Ovary (tissue), 9 donors: ENCODE measurements around the gene AP5Z1. TPM values are rescaled to one million over a fixed set of nuclear protein-coding genes. Genes with fewer than 3 reads are reported as not detected.

ENCODE experiments used
- DNase-seq, 5 donors: peaks; one replicate each; pipeline ENCODE4 v3.0.0-alpha.2; 2019 to 2020
- H3K27ac ChIP-seq, 2 donors: fragments of 200-600 bp; one replicate each; pipeline versions ENCODE4 v1.5.1 to v1.8.0; 2019 to 2022
- H3K27me3 ChIP-seq: fragments of 200-600 bp; one replicate; pipeline ENCODE4 v1.8.0; 2022
- H3K36me3 ChIP-seq: fragments of 200-600 bp; sonication (generic); one replicate; pipeline ENCODE4 v1.5.1; 2019
- H3K4me1 ChIP-seq: one replicate; pipeline ENCODE4 v1.8.1; 2013; ENCODE audit warnings: mild to moderate bottlenecking, moderate library complexity; ENCODE audit not compliant: insufficient read depth
- H3K4me3 ChIP-seq: fragments of 200-600 bp; sonication (generic); one replicate; pipeline ENCODE4 v1.5.1; 2017
- H3K9me3 ChIP-seq, 2 donors: fragments of 200-600 bp in 1 of 2; sonication (generic) in 1 of 2; one replicate each; pipeline versions ENCODE4 v1.5.1 to v1.8.1; 2013 to 2019; ENCODE audit warnings: mild to moderate bottlenecking in 1 of 2, moderate library complexity in 1 of 2
- CTCF ChIP-seq, 3 donors: fragments of 450-650 bp in 2 of 3; fragments of 200-600 bp in 1 of 3; IDR thresholded peaks; one replicate each; pipeline versions ENCODE4 v1.5.1 to v1.8.0; 2016 to 2022; ENCODE audit warnings: antibody characterized with exemption in 3 of 3, mild to moderate bottlenecking in 1 of 3
- EP300 ChIP-seq: sonication (generic); formaldehyde crosslinking; IDR thresholded peaks from one replicate; pipeline ENCODE4 v1.6.1; 2017; ENCODE audit warnings: antibody characterized with exemption
- POLR2A ChIP-seq: fragments of 450-650 bp; IDR thresholded peaks from one replicate; pipeline ENCODE4 v1.6.1; 2017; ENCODE audit warnings: antibody characterized with exemption, mild to moderate bottlenecking, moderate library complexity
- WGBS, 3 donors: extraction: QIAGEN DNeasy Blood & Tissue Kit in 1 of 3; methylation state at CpG; one replicate each; pipeline versions ENCODE4 v1.1.5 to v1.1.7; 2013 to 2017; 5-methylcytosine and 5-hydroxymethylcytosine counted together
- intact Hi-C, 4 donors: fragments of 100-400 bp; cut with DNase I; formaldehyde crosslinking; loops; one replicate each; pipeline versions ENCODE4 v1.11.0 to v1.15.1; 2022 to 2023
- polyA plus RNA-seq, 2 donors: library from polyadenylated mRNA; stranded (reverse); fragments of 200-250 nt in 1 of 2; fragments of 350-450 nt in 1 of 2; fragmentation: Illumina TruSeq in 1 of 2; extraction: RNeasy Lipid Tissue Mini Kit (QIAGEN cat#74804) in 1 of 2; gene quantifications; one replicate each; pipeline ENCODE4 v1.2.3, GENCODE V29; 2013 to 2014
- total RNA-seq, 7 donors: library from RNA; depleted of rRNA in 2 of 7; stranded (reverse); fragments of >200 nt in 2 of 7; fragmentation: NEBNext Ultra II Directional in 3 of 7; extraction: Animal tissue kit (Norgen Biotek cat#: 25700) in 3 of 7; gene quantifications; one replicate each; pipeline versions ENCODE4 v1.1.0 to v1.2.4, GENCODE V29; 2016 to 2023
- donor health status: DM: no; HTN: no; CAD: no; lungs with moderate emphysema.
- donor health status: DM: no; HTN: no; CAD: no.
- donor health status: Bipolar disorder and iron deficiency.
- donor health status: DM: yes; HTN: yes; CAD: no.
- donor health status: DM: no; HTN: no; CAD: no.
- donor health status: DM: yes; HTN: yes; CAD: no.

AP5Z1 gene
- total and polyA plus RNA-seq, 9 donors: 2.4 to 37.3 (median 23.1) TPM

GRCh38 chr7:4786015-4786414 is 10.6 kb downstream of the AP5Z1 start:
- TF ChIP-seq POLR2A (no peak), CTCF (IDR thresholded peaks at IDR 0.05) (no peak), EP300 (no peak)
- Histone ChIP-seq H3K4me1 (no peaks in the 10 kb centered on the region), H3K27ac (no peak overlapping the region), H3K27me3 (no peaks in the 10 kb centered on the region), H3K36me3 (no peaks in the 10 kb centered on the region), H3K4me3 (no peak overlapping the region), H3K9me3 (no peaks in the 10 kb centered on the region)
- 90 to 94% (median 91%) methylated on average over 17 of the region's 17 CpGs for WGBS, 3 donors
- intact Hi-C loops: no loop called here
- DNase-seq: no peak

- Histone ChIP-seq H3K27me3 (no peaks in the 10 kb centered on the region), H3K9me3 (no peaks in the 10 kb centered on the region), H3K4me3 (no peak overlapping the region), H3K4me1 (no peaks in the 10 kb centered on the region), H3K36me3 (no peaks in the 10 kb centered on the region), H3K27ac (no peak overlapping the region)
- no peak for TF ChIP-seq CTCF (IDR thresholded peaks at IDR 0.05)
- no peak for TF ChIP-seq POLR2A
- TF ChIP-seq EP300: no peak
- intact Hi-C loops: no loop called here
- peak in 1 of 5 donors; percentile 26 for DNase-seq
- 86 to 91% (median 86%) methylated on average over 17 of the region's 17 CpGs for WGBS, 3 donors
These were observed 12.1 kb downstream of the AP5Z1 start for GRCh38 chr7:4787541-4787940.

- 76 to 86% (median 83%) methylated on average over 20 to 23 of the region's 23 CpGs for WGBS, 3 donors
- TF ChIP-seq CTCF (IDR thresholded peaks at IDR 0.05) (no peak), POLR2A (no peak), EP300 (no peak)
These were observed 12.7 kb downstream of the AP5Z1 start for GRCh38 chr7:4787947-4788626.

GRCh38 chr7:4788627-4789189 is 13.3 kb downstream of the AP5Z1 start:
- DNase-seq: no peak
- Histone ChIP-seq H3K4me1 (peaks cover 1% of the 10 kb centered on the region), H3K27me3 (no peaks in the 10 kb centered on the region), H3K9me3 (no peaks in the 10 kb centered on the region), H3K36me3 (no peaks in the 10 kb centered on the region), H3K27ac (no peak overlapping the region), H3K4me3 (no peak overlapping the region)
- intact Hi-C loops: no loop called here
- WGBS, 3 donors: 93 to 95% (median 93%) methylated on average over 27 of the region's 27 CpGs
- TF ChIP-seq CTCF (IDR thresholded peaks at IDR 0.05) (no peak), POLR2A (no peak), EP300 (no peak)

More at GRCh38 chr7:4787947-4788626, 12.7 kb downstream of the AP5Z1 start:
- Histone ChIP-seq H3K36me3 (no peaks in the 10 kb centered on the region), H3K27ac (no peak overlapping the region), H3K27me3 (no peaks in the 10 kb centered on the region), H3K4me3 (no peak overlapping the region), H3K4me1 (peaks cover 1% of the 10 kb centered on the region), H3K9me3 (no peaks in the 10 kb centered on the region)
- intact Hi-C loops: no loop called here
- DNase-seq: peak in 2 of 5 donors; percentile 38
